HG03025 (cell line): ENCODE results near the gene AZU1.
"Not testable (repeated sequence)": the region's sequence is repeated elsewhere in the genome, so short reads cannot be mapped to it uniquely, and the experiment has no call there.

ENCODE experiments used
- ATAC-seq: cut with Tn5 transposase; IDR thresholded peaks from one replicate; pipeline ENCODE4 v1.9.1; 2021; ENCODE audit warnings: mild to moderate bottlenecking, moderate library complexity; ENCODE audit not compliant: unreplicated experiment, low FRiP score

AZU1 gene

GRCh38 chr19:807627-808422 is 19.8 kb upstream of the AZU1 start:
- no peak for ATAC-seq

DNA sequence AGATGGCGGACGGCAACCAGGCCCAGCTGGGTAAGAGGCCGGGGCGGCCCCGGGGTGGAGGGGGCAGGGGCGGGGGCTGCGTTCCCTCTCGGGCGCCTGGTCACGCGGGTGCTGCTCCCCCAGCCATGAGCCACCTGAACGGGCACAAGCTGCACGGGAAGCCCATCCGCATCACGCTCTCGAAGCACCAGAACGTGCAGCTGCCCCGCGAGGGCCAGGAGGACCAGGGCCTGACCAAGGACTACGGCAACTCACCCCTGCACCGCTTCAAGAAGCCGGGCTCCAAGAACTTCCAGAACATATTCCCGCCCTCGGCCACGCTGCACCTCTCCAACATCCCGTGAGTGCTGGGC is 19.2 kb upstream of the AZU1 start:
- no peak for ATAC-seq

- ATAC-seq, result no peak
These were observed 17.4 kb upstream of the AZU1 start for GRCh38 chr19:810077-810855.

DNA sequence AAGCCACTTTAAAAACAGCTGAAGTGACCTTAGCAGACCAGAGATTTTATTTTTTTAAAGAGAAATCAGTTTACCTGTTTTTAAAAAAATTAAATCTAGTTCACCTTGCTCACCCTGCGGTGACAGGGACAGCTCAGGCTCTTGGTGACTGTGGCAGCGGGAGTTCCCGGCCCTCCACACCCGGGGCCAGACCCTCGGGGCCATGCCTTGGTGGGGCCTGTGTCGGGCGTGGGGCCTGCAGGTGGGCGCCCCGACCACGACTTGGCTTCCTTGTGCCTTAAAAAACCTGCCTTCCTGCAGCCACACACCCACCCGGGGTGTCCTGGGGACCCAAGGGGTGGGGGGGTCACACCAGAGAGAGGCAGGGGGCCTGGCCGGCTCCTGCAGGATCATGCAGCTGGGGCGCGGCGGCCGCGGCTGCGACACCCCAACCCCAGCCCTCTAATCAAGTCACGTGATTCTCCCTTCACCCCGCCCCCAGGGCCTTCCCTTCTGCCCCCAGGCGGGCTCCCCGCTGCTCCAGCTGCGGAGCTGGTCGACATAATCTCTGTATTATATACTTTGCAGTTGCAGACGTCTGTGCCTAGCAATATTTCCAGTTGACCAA is 16.7 kb upstream of the AZU1 start:
- no peak for ATAC-seq

DNA sequence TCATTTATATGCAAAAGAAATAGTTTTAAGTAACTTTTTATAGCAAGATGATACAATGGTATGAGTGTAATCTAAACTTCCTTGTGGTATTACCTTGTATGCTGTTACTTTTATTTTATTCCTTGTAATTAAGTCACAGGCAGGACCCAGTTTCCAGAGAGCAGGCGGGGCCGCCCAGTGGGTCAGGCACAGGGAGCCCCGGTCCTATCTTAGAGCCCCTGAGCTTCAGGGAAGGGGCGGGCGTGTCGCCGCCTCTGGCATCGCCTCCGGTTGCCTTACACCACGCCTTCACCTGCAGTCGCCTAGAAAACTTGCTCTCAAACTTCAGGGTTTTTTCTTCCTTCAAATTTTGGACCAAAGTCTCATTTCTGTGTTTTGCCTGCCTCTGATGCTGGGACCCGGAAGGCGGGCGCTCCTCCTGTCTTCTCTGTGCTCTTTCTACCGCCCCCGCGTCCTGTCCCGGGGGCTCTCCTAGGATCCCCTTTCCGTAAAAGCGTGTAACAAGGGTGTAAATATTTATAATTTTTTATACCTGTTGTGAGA is 16.1 kb upstream of the AZU1 start:
- ATAC-seq, result no peak

DNA sequence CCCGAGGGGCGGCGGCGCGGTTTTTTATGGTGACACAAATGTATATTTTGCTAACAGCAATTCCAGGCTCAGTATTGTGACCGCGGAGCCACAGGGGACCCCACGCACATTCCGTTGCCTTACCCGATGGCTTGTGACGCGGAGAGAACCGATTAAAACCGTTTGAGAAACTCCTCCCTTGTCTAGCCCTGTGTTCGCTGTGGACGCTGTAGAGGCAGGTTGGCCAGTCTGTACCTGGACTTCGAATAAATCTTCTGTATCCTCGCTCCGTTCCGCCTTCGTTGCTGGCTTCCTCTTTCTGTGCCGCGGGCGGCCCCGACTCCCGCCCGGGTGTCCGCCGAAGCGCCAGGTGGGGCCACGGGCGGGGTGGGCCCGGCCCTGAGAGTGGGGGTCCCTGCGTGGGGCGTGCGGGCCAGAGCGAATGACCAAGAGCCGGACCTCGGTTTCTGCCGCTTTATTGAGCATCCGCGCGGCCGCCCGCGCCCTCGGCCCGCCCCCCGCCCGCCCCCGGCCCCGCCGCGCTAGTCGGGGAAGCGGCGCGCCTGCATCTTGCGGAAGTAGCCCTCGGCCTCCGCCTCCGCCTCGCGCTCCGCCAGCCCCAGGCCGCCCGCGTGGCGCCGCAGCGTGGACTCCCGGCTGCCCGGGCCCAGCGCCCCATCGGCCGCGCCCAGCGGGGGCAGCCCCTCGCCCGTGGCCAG is 15.4 kb upstream of the AZU1 start:
- ATAC-seq, result no peak

- ATAC-seq, result no peak
These were observed 14.9 kb upstream of the AZU1 start for GRCh38 chr19:812747-813218.

GRCh38 chr19:813219-814151 is 14.2 kb upstream of the AZU1 start:
- no peak for ATAC-seq

DNA sequence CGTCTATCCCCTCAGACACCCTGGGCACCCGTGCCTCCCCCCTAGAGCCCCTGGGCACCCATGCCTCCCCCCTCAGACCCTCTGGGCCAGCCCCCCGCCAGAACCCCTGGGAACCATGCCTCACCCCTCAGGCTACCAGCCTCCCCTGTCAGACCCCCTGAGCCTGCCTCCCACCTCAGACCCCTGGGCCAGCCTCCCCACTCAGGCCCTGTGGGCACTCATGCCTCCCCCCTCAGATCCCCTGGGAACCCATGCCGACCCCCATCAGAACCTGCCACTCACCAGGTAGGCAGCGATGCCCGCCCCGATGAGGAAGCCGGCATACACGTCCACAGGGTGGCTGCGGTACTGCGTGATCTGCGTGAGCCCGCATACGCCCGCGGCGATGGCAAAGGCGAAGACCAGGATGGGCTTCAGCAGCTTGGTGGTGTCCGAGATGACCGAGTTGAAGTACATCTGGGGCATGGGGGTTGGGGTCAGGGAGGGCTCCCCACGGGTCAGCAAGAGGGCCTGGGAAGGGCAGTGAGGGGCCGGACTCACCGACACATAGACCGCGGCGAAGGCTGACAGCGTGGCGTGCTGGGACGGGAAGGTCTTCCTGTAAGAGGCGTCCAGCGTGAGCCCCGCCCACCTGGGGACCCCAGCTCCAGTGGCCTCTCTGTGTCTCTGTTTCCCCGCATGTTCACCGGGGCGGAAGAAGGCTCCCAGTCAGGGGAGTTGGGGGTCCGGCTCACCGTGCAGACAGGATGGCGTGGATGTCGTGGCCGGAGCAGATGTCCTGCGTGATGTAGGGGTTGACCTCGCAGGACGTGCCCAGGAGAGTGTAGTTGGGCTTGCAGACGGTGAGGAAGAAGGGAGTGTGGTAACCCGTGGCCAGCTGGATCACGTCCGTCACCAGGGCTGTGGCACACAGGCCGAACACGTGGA is 13.2 kb upstream of the AZU1 start:
- ATAC-seq, result no peak

DNA sequence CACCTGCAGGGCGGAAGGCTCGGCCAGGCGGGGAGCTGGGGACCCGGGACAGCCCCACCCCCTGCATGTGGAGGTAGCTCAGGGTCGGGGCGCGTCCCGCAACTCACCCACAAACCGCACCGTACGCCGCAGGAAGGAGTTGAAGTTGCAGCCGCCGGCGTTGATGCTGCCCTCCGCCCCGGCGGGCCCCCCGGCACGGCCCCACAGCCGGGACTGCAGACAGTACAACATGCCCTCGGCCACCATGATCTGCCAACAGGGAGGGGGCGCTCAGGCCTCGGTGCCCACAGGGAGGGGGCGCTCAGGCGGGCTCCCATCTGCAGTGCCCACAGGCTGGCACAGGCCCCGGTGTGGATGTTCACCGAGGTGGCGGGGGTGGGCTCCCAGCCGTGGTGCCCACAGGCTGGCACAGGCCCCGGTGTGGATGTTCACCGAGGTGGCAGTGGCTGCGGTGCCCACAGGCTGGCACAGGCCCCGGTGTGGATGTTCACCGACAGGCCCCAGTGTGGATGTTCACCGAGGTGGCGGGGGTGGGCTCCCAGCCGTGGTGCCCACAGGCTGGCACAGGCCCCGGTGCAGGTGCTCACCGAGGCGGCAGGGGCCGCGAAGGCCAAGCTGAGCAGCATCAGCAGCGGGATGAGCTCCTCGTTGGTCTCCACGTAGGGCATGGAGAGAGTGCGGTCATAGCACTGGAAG is 12.4 kb upstream of the AZU1 start:
- ATAC-seq, result no peak

DNA sequence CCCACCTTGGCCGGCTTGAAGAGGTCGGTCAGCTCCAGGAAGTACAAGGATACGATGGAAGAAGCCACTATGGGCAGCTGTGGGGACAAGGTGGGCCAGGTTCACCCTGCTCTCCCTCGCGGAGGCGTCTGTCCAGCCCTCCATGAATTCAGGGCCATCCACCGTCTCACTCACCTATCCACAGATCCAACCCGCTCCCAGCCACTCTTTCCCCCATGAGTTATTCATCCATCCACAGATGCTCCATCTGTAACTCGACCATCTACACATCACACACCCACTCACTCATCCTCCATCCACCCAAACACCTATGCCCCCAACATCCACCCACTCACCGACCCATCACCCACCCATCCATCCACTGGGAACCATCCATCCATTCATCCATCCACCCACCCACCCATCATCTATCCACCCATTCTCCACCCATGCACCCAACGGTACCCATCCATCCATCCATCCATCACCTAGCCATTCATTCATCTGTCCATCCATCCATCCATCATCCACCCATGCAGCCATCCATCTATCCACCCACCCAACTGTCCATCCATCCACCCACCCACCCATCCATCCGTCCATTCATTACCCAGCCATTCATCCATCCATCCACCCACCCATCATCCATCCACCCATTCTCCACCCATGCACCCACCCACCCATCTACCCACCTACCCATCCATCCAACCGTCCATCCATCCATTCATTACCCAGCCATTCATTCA is 11.7 kb upstream of the AZU1 start:
- no peak for ATAC-seq

GRCh38 chr19:816500-816857 is 11.2 kb upstream of the AZU1 start:
- no peak for ATAC-seq

- ATAC-seq, result not testable (repeated sequence)
These were observed 7.4 kb upstream of the AZU1 start for GRCh38 chr19:820212-820611.

DNA sequence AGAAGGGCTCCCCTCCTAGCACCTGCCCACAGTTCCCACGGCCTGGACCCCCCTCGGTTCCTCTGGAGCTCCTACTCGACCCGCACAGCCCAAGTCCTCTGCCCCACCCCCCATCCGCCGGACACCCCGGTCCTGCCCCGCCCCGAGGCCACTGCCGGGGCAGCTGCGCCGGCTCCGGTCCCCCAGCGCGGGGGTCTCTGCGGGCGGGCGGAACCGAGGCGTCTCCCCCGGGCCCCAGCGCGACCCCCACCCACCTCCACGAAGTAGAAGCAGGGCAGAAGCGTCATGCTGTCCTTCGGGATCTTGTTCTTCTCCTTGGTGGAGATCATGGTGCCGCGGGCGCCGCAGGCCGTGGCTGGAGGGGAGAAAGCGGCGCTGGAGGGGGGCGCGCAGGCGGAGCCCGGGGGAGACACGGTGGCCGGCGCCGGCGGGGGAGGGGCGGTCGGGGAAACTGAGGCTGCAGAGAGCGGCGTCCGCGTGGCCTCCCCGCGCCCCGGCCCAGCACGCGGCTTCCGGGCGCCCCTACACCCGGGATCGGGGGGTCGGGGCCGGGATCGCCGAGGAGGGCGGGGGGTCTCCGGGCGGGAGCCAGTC is 6.3 kb upstream of the AZU1 start:
- no peak for ATAC-seq

DNA sequence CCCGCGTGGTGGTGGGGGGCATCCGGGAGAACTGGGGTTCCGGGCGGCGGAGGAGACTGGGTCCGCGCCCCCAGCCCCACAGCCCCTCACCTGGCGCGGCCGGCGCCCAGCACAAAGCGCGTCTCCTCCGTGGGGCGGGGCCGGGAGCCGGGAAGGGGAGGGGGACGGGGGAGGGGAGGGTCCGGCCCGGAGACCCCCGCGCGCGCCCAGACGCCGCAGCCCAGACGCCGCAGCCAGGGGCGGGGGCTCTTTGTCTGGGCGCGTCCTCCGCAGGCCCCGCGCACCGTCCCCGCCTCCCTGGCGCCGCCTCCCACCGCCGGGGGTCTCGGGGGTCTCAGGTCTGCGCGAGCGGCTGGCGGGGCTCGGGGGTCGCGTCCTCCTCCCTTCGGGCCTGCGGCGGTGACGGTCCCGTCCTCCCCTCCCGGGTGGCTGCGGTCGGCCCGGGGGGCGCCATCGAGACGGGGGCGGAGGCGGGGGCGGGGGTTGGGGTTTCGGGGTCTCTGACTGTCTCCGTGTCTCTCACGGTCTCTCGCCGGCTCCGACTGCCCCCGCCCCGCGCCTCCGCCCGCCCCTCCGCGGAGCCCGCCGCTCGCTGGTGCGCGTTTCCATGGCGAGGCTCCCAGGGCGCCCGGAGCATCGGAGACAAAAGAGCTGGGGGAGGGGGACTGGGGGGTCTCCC is 5.7 kb upstream of the AZU1 start, which contains the start of gene PLPPR3:
Gene PLPPR3, minus strand, starts transcription at position 131 of the 679 bp plus-strand sequence. CDS start 396 bp downstream, outside the sequence.
- ATAC-seq, result no peak

GRCh38 chr19:823565-824121 is 4.0 kb upstream of the AZU1 start:
- no peak for ATAC-seq
